Aorta (tissue), 5 donors: ENCODE measurements around the gene TMEM220. TPM values are rescaled to one million over a fixed set of nuclear protein-coding genes. Genes with fewer than 3 reads are reported as not detected.
"Not testable (repeated sequence)": the region's sequence is repeated elsewhere in the genome, so short reads cannot be mapped to it uniquely, and the experiment has no call there.

Source experiments
- ATAC-seq: fragments of 200-7000 bp; cut with Tn5 transposase; one replicate; pipeline ENCODE4 v1.9.1; 2022; ENCODE audit warnings: moderate library complexity; ENCODE audit not compliant: low FRiP score
- DNase-seq, 2 donors: peaks; one replicate each; pipeline ENCODE4 v3.0.0-alpha.2; 2020
- H3K27ac ChIP-seq, 2 donors: one replicate each; pipeline ENCODE4 v1.5.1; 2013; ENCODE audit warnings: low read length in 2 of 2, mild to moderate bottlenecking in 2 of 2, moderate library complexity in 2 of 2, control low read depth in 1 of 2, inconsistent platforms in 1 of 2, low read depth in 1 of 2
- H3K27me3 ChIP-seq, 2 donors: one replicate each; pipeline ENCODE4 v1.6.1; 2013; ENCODE audit warnings: control low read depth in 1 of 2, low read length in 1 of 2, mild to moderate bottlenecking in 1 of 2, moderate library complexity in 1 of 2; ENCODE audit not compliant: insufficient read depth in 2 of 2, control insufficient read depth in 1 of 2
- H3K36me3 ChIP-seq, 2 donors: one replicate each; pipeline ENCODE4 v1.6.1; 2013; ENCODE audit warnings: control low read depth in 1 of 2, low read length in 1 of 2, mild to moderate bottlenecking in 1 of 2; ENCODE audit not compliant: insufficient read depth in 2 of 2, control insufficient read depth in 1 of 2
- H3K4me1 ChIP-seq, 2 donors: one replicate each; pipeline ENCODE4 v1.6.1; 2013; ENCODE audit warnings: low read length in 2 of 2, control low read depth in 1 of 2, mild to moderate bottlenecking in 1 of 2, moderate library complexity in 1 of 2; ENCODE audit not compliant: insufficient read depth in 2 of 2, control insufficient read depth in 1 of 2
- H3K4me3 ChIP-seq, 2 donors: one replicate each; pipeline ENCODE4 v1.5.1; 2013; ENCODE audit warnings: low read length in 2 of 2, control low read depth in 1 of 2, mild to moderate bottlenecking in 1 of 2
- H3K9me3 ChIP-seq: one replicate; pipeline ENCODE4 v1.6.1; 2013; ENCODE audit warnings: mild to moderate bottlenecking, low read length; ENCODE audit not compliant: control insufficient read depth
- WGBS, 2 donors: extraction: QIAGEN DNeasy Blood & Tissue Kit; methylation state at CpG; one replicate each; pipeline ENCODE4 v1.1.7; 2013; 5-methylcytosine and 5-hydroxymethylcytosine counted together
- intact Hi-C, 2 donors: fragments of 100-400 bp; cut with DNase I; formaldehyde crosslinking; loops; one replicate each; pipeline versions ENCODE4 v1.14.2 to v1.15.0; 2022
- polyA plus RNA-seq, 2 donors: library from polyadenylated mRNA; stranded (reverse); fragments of 200-250 nt; gene quantifications; one replicate each; pipeline ENCODE4 v1.2.3, GENCODE V29; 2013
- total RNA-seq, 2 donors: library from RNA; stranded (reverse); fragmentation: NEBNext Ultra II Directional; extraction: Animal tissue kit (Norgen Biotek cat#: 25700); gene quantifications; one replicate each; pipeline ENCODE4 v1.2.1, GENCODE V29; 2021
- donor health status: healthy with polysubstance abuse.
- donor health status: Bipolar disorder and iron deficiency.
- donor health status: DM: no; HTN: no; CAD: no.
- donor health status: DM: no; HTN: no; CAD: no.
- donor health status: DM: yes; HTN: yes; CAD: no.

Gene TMEM220
- total and polyA plus RNA-seq, 4 donors: 8.1 to 17.4 (median 13.0) TPM

- ATAC-seq (no peak), DNase-seq (no peak)
- WGBS, 2 donors: 92 to 93% methylated on average over 3 of the region's 3 CpGs
- Histone ChIP-seq H3K4me1 (no peaks in the 10 kb centered on the region), H3K27ac (no peak overlapping the region), H3K9me3 (no peaks in the 10 kb centered on the region), H3K27me3 (no peaks in the 10 kb centered on the region), H3K4me3 (no peak overlapping the region), H3K36me3 (no peaks in the 10 kb centered on the region)
- intact Hi-C loops: loop anchor here (1.0 to 10.0 kb wide), 2 partner anchors 53 to 108 kb away; no protein-coding TSS in a partner anchor
These were observed 7.9 kb upstream of the TMEM220 start for GRCh38 chr17:10737736-10738135.

- H3K27ac ChIP-seq: no peak overlapping the region
- peak in 1 of 2 donors; percentile 71 for DNase-seq
- H3K4me1 ChIP-seq: no peaks in the 10 kb centered on the region
- H3K4me3 ChIP-seq: no peak overlapping the region
- 11 to 14% methylated on average over 6 of the region's 6 CpGs for WGBS, 2 donors
- intact Hi-C loops: loop anchor here (1.0 to 10.0 kb wide), 2 partner anchors 52 to 108 kb away; no protein-coding TSS in a partner anchor
- no peaks in the 10 kb centered on the region for H3K9me3 ChIP-seq
- no peaks in the 10 kb centered on the region for H3K36me3 ChIP-seq
- peak; percentile 83 for ATAC-seq
- H3K27me3 ChIP-seq: no peaks in the 10 kb centered on the region
These were observed 7.4 kb upstream of the TMEM220 start for GRCh38 chr17:10737168-10737622.

- intact Hi-C loops: loop anchor here in 1 of 2 donors (10.0 kb wide), 1 partner anchor 51 kb away; no protein-coding TSS in a partner anchor
These were observed 6.0 kb upstream of the TMEM220 start for GRCh38 chr17:10735821-10736220.

GRCh38 chr17:10735251-10735650, 5.4 kb upstream of the TMEM220 start:
- H3K27me3 ChIP-seq: no peaks in the 10 kb centered on the region
- DNase-seq (no peak), ATAC-seq (no peak)
- 74 to 85% methylated on average over 2 of the region's 2 CpGs for WGBS, 2 donors
- no peaks in the 10 kb centered on the region for H3K4me1 ChIP-seq
- no peaks in the 10 kb centered on the region for H3K36me3 ChIP-seq
- intact Hi-C loops: loop anchor here in 1 of 2 donors (10.0 kb wide), 1 partner anchor 50 kb away; no protein-coding TSS in a partner anchor
- H3K4me3 ChIP-seq: no peak overlapping the region
- H3K9me3 ChIP-seq: no peaks in the 10 kb centered on the region
- H3K27ac ChIP-seq: no peak overlapping the region

More at GRCh38 chr17:10735821-10736220, 6.0 kb upstream of the TMEM220 start:
- H3K27me3 ChIP-seq: no peaks in the 10 kb centered on the region
- no peaks in the 10 kb centered on the region for H3K9me3 ChIP-seq
- DNase-seq (no peak), ATAC-seq (no peak)
- H3K4me3 ChIP-seq: no peak overlapping the region
- no peaks in the 10 kb centered on the region for H3K4me1 ChIP-seq
- 93 to 95% methylated on average over 4 of the region's 4 CpGs for WGBS, 2 donors
- no peaks in the 10 kb centered on the region for H3K36me3 ChIP-seq
- no peak overlapping the region for H3K27ac ChIP-seq

GRCh38 chr17:10733666-10734065, 3.8 kb upstream of the TMEM220 start:
- Histone ChIP-seq H3K36me3 (no peaks in the 10 kb centered on the region), H3K9me3 (no peaks in the 10 kb centered on the region), H3K27ac (no peak overlapping the region), H3K4me1 (no peaks in the 10 kb centered on the region), H3K27me3 (no peaks in the 10 kb centered on the region), H3K4me3 (no peak overlapping the region)
- no peak for ATAC-seq
- intact Hi-C loops: loop anchor here in 1 of 2 donors (10.0 kb wide), 1 partner anchor 49 kb away; no protein-coding TSS in a partner anchor
- WGBS, 2 donors: 90 to 93% methylated on average over 3 of the region's 3 CpGs
- DNase-seq: no peak

- not testable (repeated sequence) for H3K27me3 ChIP-seq, H3K36me3 ChIP-seq, ATAC-seq, DNase-seq, H3K27ac ChIP-seq, H3K4me1 ChIP-seq, H3K9me3 ChIP-seq, H3K4me3 ChIP-seq
- intact Hi-C loops: loop anchor here in 1 of 2 donors (10.0 kb wide), 1 partner anchor 47 kb away; no protein-coding TSS in a partner anchor
- 82 to 89% methylated on average over 6 of the region's 6 CpGs for WGBS, 2 donors
These were observed 2.3 kb upstream of the TMEM220 start for GRCh38 chr17:10732121-10732520.

GRCh38 chr17:10731408-10731879, 1.6 kb upstream of the TMEM220 start:
- Histone ChIP-seq H3K9me3 (no peaks in the 10 kb centered on the region), H3K4me1 (no peaks in the 10 kb centered on the region), H3K4me3 (no peak overlapping the region), H3K36me3 (no peaks in the 10 kb centered on the region), H3K27me3 (no peaks in the 10 kb centered on the region), H3K27ac (no peak overlapping the region)
- intact Hi-C loops: loop anchor here in 1 of 2 donors (10.0 kb wide), 1 partner anchor 47 kb away; no protein-coding TSS in a partner anchor
- ATAC-seq: no peak
- no peak for DNase-seq
- WGBS, 2 donors: 95 to 99% methylated on average over 6 of the region's 6 CpGs

GRCh38 chr17:10730247-10730646, 424 bp upstream of the TMEM220 start:
- H3K27me3 ChIP-seq, DNase-seq, H3K9me3 ChIP-seq, ATAC-seq, H3K36me3 ChIP-seq, H3K4me1 ChIP-seq: not testable (repeated sequence)
- WGBS, 2 donors: 7 to 13% methylated on average over 15 of the region's 15 CpGs
- intact Hi-C loops: loop anchor here in 1 of 2 donors (10.0 kb wide), 1 partner anchor 45 kb away; no protein-coding TSS in a partner anchor
- peak overlapping the region; percentile 8 to 70 for H3K4me3 ChIP-seq
- H3K27ac ChIP-seq: peak overlapping the region; percentile 48 to 76

- Histone ChIP-seq H3K27me3 (no peaks in the 10 kb centered on the region), H3K27ac (no peak overlapping the region), H3K36me3 (peaks cover 2% of the 10 kb centered on the region in 2 donors), H3K9me3 (no peaks in the 10 kb centered on the region), H3K4me3 (no peak overlapping the region), H3K4me1 (no peaks in the 10 kb centered on the region)
- ATAC-seq: no peak
- DNase-seq: no peak
- 90 to 95% methylated on average over 10 of the region's 10 CpGs for WGBS, 2 donors
- intact Hi-C loops: loop anchor here in 1 of 2 donors (5.0 kb wide), 1 partner anchor 81 kb away; no protein-coding TSS in a partner anchor
These were observed 1.4 kb downstream of the TMEM220 start for GRCh38 chr17:10728331-10728892.
